Metanephros (tissue), 2 donors: Measurements from ENCODE around the gene CFAP68. TPM values are rescaled to one million over a fixed set of nuclear protein-coding genes. Genes with fewer than 3 reads are reported as not detected.

Experiments used
- small RNA-seq: library from RNA; depleted of rRNA; stranded (forward); fragments of <200 nt; gene quantifications from one replicate; pipeline ENCODE3, GENCODE V24; 2014; ENCODE audit warnings: low replicate concordance
- total RNA-seq: library from RNA; depleted of rRNA; stranded (reverse); fragments of >200 nt; gene quantifications from one replicate; pipeline ENCODE4 v1.2.3, GENCODE V29; 2014

CFAP68 gene, protein sequence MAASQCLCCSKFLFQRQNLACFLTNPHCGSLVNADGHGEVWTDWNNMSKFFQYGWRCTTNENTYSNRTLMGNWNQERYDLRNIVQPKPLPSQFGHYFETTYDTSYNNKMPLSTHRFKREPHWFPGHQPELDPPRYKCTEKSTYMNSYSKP
- total RNA-seq, result 24.3 TPM

DNA sequence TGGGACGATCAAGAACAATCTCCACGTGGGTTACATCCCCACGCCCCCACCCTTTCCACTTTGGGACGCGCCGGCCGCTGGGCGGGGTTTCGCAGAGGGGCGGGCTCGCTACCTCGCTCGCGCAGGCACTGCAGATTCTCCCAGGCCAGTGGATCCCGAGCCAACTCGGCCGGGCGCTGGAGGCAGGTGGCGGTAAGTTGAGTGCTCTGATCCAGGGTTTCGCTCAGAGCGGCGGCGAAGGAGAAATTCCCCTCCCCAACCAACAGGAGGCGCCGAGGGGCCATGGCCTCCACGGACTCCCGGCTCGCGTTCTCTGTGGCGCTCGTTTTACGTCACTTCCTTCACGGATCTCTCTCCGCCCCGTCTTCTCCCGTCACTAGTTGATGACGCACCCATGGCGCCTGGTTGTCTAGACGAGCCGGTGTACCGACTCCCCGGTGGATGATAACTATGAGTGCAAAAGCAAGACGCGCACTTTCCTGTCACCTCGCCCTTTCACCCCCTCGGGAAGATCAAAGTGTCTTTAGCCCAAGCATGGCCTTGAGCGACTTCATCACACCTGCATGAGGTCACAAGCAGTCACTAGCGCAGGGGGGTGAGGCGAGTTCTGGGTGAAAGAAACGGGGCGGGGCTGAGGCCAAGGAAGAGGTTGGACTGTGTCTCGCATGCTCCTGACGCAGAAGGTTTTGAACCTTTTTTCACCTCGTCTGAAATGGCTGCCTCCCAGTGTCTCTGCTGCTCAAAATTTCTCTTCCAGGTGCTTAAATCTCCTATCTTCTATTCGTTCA lies at the start of gene CFAP68, which contains the start of gene FDXACB1:
Gene CFAP68 (plus strand): TSS at position 693 of the 788 bp plus-strand sequence. CDS start 20 bp downstream, at position 713.
Gene FDXACB1 (minus strand): TSS at position 317 of the 788 bp plus-strand sequence. CDS start 33 bp downstream, at position 284.

DNA sequence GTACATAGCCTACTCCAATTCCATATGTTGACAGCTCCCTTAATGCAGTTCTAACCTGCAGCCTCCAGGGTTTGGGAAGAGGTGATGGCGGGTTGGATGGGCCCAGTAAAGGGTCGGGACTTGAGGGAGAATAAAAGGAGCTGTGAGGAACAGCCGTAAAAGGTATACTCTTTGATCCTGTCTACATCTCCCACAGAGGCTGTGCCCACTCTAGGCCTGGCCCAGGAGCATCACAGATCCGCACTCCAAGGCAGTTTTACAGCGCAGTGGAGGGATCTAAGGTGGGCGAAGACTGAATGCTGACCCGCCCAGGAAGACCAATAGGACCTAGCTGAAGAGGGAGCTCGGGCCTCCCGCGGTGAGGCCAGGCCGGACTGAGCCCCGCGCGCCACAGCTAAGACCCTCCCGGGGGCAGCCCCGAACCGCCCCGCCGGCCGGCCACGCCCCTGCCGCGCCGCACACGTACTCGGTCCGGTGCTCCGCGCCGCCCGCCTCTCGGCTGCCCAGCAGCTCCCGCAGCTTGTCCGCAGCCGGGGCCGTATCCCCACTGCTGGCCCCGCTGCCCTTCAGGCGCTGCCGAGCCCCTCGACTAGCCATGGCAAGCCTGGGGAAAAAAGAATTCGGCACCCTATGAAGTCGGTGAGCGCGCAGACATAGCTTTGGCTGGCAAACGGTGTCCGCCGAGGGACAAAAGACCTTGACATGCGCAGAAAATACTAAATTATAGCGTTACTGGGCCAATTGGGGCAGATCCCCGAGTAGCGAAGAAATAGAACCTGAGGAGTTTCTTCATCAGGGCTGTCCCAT lies 8.3 kb upstream of the CFAP68 start, which contains the start of gene ALG9:
Gene ALG9 (minus strand): TSS at position 696 of the 807 bp plus-strand sequence. CDS start 99 bp downstream, at position 597.

DNA sequence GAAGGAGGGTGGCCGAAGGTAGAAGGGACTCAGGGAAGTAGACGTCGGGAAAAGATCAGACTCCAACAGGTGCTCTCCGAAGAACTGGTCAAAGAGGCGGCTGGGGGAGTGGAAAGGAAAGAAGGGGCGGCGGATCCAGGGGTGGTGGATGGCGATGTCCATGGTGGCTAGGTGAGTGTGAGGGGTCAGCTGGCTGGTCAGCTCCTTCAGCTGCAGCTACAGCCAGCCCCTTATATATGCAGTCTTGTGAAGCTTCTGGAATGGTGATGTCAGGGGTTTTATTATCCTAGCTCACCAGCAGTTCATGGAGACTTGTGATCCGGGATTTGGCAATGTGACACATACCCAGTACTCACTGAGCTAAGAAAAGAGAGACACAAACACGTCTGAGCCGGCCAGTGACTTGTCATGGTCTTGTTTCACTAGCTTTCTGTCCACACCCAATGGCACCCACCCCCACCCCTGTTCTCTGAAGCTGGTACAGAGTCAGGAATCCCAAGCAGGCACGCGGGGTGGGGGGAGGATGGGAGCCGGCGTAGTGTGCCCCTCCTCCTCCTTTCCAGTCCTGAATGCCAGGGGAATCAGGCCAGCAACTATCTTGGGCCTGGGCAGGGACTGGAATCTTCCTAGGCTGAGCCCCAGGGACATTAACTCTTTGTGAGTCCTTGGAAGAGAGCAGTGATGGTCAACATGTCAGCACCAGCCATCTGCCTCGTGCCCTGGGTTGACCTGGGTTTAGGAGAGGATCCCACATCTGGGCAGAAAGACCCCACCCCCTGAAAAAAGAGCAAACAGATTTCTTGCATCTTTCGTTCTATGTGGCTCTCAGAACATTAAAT lies 32.4 kb downstream of the CFAP68 start, which contains the start of gene CRYAB:
Gene CRYAB (minus strand): TSS at position 208 of the 839 bp plus-strand sequence. CDS start 46 bp downstream, at position 162.

GRCh38 chr11:111912535-111912934 lies 33.2 kb downstream of the CFAP68 start, which contains the start of gene HSPB2:
HSPB2 (plus strand) TSS chr11:111912734; CDS start chr11:111912830, 96 bp downstream.

DNA sequence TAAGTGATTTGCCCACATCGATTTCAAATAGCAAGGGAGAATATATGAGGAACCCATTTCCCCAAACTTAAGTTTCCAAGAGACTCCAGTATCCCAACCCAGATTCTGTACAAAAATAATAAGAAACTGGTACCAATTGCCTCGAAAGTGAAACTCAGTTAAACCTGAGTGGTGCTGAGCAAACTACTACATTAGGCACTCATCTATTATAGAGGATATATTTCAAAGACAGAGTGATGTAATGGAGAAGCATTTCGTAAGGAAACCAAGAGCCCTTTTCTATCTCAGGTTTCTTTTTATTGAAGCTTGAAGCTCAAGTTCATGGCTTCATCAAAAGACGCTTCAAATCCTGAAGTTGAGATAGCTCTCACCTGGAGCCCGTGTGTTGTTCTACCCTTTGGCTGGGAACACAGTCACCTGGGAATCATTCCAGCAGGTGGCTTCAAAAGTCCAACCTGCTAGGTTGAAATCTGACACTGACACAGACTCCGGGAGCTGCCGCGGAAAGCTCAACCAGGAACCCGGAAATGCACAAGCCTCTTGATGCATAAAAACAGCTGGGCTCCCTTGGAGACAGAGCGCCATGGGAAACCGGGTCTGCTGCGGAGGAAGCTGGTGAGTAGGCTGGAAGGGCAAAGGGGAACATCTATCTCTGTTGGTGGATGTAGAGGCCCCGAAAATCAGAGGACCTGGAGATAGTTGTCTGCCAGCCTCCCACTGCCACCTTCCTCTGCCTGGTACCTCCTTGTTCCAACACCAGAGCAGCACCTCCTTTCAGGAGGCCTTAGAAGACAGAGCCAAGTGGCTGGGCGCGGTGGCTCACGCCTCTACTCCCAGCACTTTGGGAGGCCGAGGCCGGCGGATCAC lies 39.3 kb downstream of the CFAP68 start, which contains the start of gene C11orf52:
Gene C11orf52 (plus strand): TSS at position 524 of the 867 bp plus-strand sequence. CDS start 60 bp downstream, at position 584.

Small RNA genes within 50 kb of the gene (small RNA-seq; reads per million reads assigned to genes)
- gene C11orf52 (not detected), gene GNG5P3 (not detected), gene RNA5SP351 (not detected), gene RPL37AP8 (0.07 reads per million)

Other genes with a start within 250 kb of the CFAP68 start
- gene PPP2R1B, start 113.2 kb upstream of the CFAP68 start, total RNA-seq, result 26.3 TPM
- gene ALG9, start 8.0 kb upstream of the CFAP68 start, total RNA-seq, result 47.7 TPM
- 4.1 TPM for gene FDXACB1, start 376 bp upstream of the CFAP68 start, total RNA-seq
- 54.8 TPM for gene CRYAB, start 32.2 kb downstream of the CFAP68 start, total RNA-seq
- 3.2 TPM for gene HSPB2, start 33.2 kb downstream of the CFAP68 start, total RNA-seq
- gene C11orf52, start 39.4 kb downstream of the CFAP68 start, total RNA-seq, result 8.2 TPM
- gene DIXDC1, start 57.8 kb downstream of the CFAP68 start, total RNA-seq, result 25.7 TPM
- 33.6 TPM for gene DLAT, start 145.9 kb downstream of the CFAP68 start, total RNA-seq
- gene PIH1D2, start 194.5 kb downstream of the CFAP68 start, total RNA-seq, result 3.9 TPM
- 19.5 TPM for gene NKAPD1, start 194.8 kb downstream of the CFAP68 start, total RNA-seq
- 47.6 TPM for gene TIMM8B, start 207.2 kb downstream of the CFAP68 start, total RNA-seq
- 139 TPM for gene SDHD, start 207.3 kb downstream of the CFAP68 start, total RNA-seq